ENCODE data around the gene CDCP1. TPM values are rescaled to one million over a fixed set of nuclear protein-coding genes. Genes with fewer than 3 reads are reported as not detected.
"Not testable (repeated sequence)": the region's sequence is repeated elsewhere in the genome, so short reads cannot be mapped to it uniquely, and the experiment has no call there.

Gene CDCP1
- total and polyA plus RNA-seq, 2 experiments from 2014 or later: 0.12 TPM; not detected in 1

GRCh38 chr3:45152307-45152706, 6.1 kb upstream of the CDCP1 start:
- Histone ChIP-seq H3K27me3 (peaks cover 29% of the 10 kb centered on the region), H3K36me3 (no peaks in the 10 kb centered on the region), H3K9me3 (ENCODE audit: low read depth) (no peaks in the 10 kb centered on the region), H3K27ac (no peak overlapping the region), H3K4me1 (ENCODE audit: low read depth) (no peaks in the 10 kb centered on the region), H3K4me3 (no peak overlapping the region)
- no peak for DNase-seq (ENCODE audit: low read depth in 1 of 2, low spot score in 1 of 2)
- TF ChIP-seq, protein P1, sequence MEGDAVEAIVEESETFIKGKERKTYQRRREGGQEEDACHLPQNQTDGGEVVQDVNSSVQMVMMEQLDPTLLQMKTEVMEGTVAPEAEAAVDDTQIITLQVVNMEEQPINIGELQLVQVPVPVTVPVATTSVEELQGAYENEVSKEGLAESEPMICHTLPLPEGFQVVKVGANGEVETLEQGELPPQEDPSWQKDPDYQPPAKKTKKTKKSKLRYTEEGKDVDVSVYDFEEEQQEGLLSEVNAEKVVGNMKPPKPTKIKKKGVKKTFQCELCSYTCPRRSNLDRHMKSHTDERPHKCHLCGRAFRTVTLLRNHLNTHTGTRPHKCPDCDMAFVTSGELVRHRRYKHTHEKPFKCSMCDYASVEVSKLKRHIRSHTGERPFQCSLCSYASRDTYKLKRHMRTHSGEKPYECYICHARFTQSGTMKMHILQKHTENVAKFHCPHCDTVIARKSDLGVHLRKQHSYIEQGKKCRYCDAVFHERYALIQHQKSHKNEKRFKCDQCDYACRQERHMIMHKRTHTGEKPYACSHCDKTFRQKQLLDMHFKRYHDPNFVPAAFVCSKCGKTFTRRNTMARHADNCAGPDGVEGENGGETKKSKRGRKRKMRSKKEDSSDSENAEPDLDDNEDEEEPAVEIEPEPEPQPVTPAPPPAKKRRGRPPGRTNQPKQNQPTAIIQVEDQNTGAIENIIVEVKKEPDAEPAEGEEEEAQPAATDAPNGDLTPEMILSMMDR (IDR thresholded peaks at IDR 0.05; ENCODE audit: low read depth, low read length): no peak

- TF ChIP-seq, protein P1 (IDR thresholded peaks at IDR 0.05; ENCODE audit: low read depth, low read length): no peak
- Histone ChIP-seq H3K9me3 (ENCODE audit: low read depth) (no peaks in the 10 kb centered on the region), H3K27ac (no peak overlapping the region), H3K27me3 (peaks cover 41% of the 10 kb centered on the region), H3K4me3 (no peak overlapping the region), H3K36me3 (no peaks in the 10 kb centered on the region), H3K4me1 (ENCODE audit: low read depth) (no peaks in the 10 kb centered on the region)
- DNase-seq (ENCODE audit: low read depth in 1 of 2, low spot score in 1 of 2): no peak
Measured at GRCh38 chr3:45151100-45151499, 4.9 kb upstream of the CDCP1 start.

- TF ChIP-seq, protein P1 (IDR thresholded peaks at IDR 0.05; ENCODE audit: low read depth, low read length): no peak
- Histone ChIP-seq H3K4me3 (no peak overlapping the region), H3K27ac (no peak overlapping the region), H3K4me1 (ENCODE audit: low read depth) (peaks cover 7% of the 10 kb centered on the region), H3K9me3 (ENCODE audit: low read depth) (no peaks in the 10 kb centered on the region), H3K27me3 (peaks cover 55% of the 10 kb centered on the region), H3K36me3 (no peaks in the 10 kb centered on the region)
- DNase-seq (ENCODE audit: low read depth in 1 of 2, low spot score in 1 of 2): no peak
Measured at GRCh38 chr3:45148921-45149320, 2.7 kb upstream of the CDCP1 start.

GRCh38 chr3:45145223-45145622, 955 bp downstream of the CDCP1 start:
- no peaks in the 10 kb centered on the region for H3K9me3 ChIP-seq (ENCODE audit: low read depth)
- TF ChIP-seq, protein P1 (IDR thresholded peaks at IDR 0.05; ENCODE audit: low read depth, low read length): no peak
- H3K27ac ChIP-seq: no peak overlapping the region
- peaks cover 7% of the 10 kb centered on the region for H3K4me1 ChIP-seq (ENCODE audit: low read depth)
- no peak for DNase-seq (ENCODE audit: low read depth in 1 of 2, low spot score in 1 of 2)
- H3K36me3 ChIP-seq: no peaks in the 10 kb centered on the region
- peak overlapping the region; percentile 27 for H3K4me3 ChIP-seq
- H3K27me3 ChIP-seq: peaks cover 70% of the 10 kb centered on the region

DNA sequence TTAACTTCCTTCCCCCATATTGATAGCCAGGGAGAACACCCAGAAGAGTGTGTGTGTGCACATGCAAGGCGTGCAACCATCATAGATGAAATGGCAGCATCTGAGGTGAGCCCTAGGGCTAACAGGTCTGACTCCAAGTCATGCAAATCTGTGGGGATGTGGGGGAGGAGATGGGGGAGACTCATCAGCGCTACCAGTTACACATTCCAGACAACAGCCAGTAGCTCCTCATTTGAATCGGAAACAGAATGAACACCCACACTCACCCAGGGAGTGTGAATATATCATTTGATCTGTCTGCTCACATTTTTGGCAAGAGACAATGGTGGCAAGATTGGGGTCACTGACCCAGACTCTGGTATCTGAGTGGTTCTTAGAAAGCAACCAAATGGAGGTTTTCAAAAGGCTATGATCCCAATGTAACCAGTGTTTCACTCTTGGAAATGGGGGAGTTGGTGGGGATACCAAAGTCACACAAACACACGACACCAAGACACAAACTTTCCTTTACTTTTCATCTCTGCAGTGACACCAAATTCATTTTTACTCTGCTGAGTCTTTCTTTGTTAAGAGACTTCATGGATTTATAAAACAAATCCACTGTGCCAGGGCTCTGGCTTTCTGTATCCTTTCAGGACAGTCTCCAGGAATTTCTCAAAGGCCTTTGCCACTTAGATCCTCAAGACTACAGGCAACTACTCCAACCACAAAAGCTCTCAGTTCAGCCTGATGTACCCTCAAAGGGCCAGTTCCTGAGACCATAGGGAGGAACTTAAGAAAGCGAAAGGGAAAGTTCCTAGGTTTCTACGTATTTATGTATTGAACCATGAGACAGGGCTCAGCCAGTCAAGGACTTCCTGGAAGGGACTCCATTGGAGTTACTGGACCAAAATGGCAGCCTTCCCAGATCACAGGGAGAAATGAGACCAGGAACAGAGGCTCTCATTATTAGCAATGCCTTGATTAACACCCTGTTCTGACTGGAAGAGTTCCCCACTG, 2.2 kb downstream of the CDCP1 start:
- peaks cover 9% of the 10 kb centered on the region for H3K4me1 ChIP-seq (ENCODE audit: low read depth)
- no peaks in the 10 kb centered on the region for H3K9me3 ChIP-seq (ENCODE audit: low read depth)
- no peak overlapping the region for H3K27ac ChIP-seq
- TF ChIP-seq, protein P1 (IDR thresholded peaks at IDR 0.05; ENCODE audit: low read depth, low read length): no peak
- DNase-seq (ENCODE audit: low read depth in 1 of 2, low spot score in 1 of 2): peak in 1 of 2 donors; percentile 29
- H3K4me3 ChIP-seq: no peak overlapping the region
- no peaks in the 10 kb centered on the region for H3K36me3 ChIP-seq
- H3K27me3 ChIP-seq: peaks cover 66% of the 10 kb centered on the region

DNA sequence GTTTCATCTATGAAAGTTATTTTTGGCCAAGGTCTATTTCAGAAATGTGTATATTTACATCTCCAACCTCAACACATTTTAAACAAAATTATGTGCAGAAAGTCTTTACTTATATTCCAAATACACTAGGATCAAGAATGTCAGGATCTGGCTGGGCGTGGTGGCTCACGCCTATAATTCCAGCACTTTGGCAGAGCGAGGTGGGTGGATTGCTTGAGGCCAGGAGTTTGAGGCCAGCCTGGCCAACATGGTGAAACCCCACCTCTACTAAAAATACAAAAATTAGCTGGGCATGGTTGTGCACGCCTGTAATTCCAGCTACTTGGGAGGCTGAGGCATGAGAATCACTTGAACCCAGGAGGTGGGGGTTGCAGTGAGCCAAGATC, 5.4 kb downstream of the CDCP1 start:
- H3K4me1 ChIP-seq (ENCODE audit: low read depth): peaks cover 19% of the 10 kb centered on the region
- peaks cover 34% of the 10 kb centered on the region for H3K27me3 ChIP-seq
- H3K27ac ChIP-seq; H3K9me3 ChIP-seq (ENCODE audit: low read depth); DNase-seq (ENCODE audit: low read depth in 1 of 2, low spot score in 1 of 2); H3K36me3 ChIP-seq; H3K4me3 ChIP-seq: not testable (repeated sequence)
